Ovary (tissue), 9 donors: ENCODE results near the gene ANK3. TPM values are rescaled to one million over a fixed set of nuclear protein-coding genes. Genes with fewer than 3 reads are reported as not detected.

ENCODE experiments used
- DNase-seq, 5 donors: peaks; one replicate each; pipeline ENCODE4 v3.0.0-alpha.2; 2019 to 2020
- H3K27ac ChIP-seq, 2 donors: fragments of 200-600 bp; one replicate each; pipeline versions ENCODE4 v1.5.1 to v1.8.0; 2019 to 2022
- H3K27me3 ChIP-seq: fragments of 200-600 bp; one replicate; pipeline ENCODE4 v1.8.0; 2022
- H3K36me3 ChIP-seq: fragments of 200-600 bp; sonication (generic); one replicate; pipeline ENCODE4 v1.5.1; 2019
- H3K4me1 ChIP-seq: one replicate; pipeline ENCODE4 v1.8.1; 2013; ENCODE audit warnings: mild to moderate bottlenecking, moderate library complexity; ENCODE audit not compliant: insufficient read depth
- H3K4me3 ChIP-seq: fragments of 200-600 bp; sonication (generic); one replicate; pipeline ENCODE4 v1.5.1; 2017
- H3K9me3 ChIP-seq, 2 donors: fragments of 200-600 bp in 1 of 2; sonication (generic) in 1 of 2; one replicate each; pipeline versions ENCODE4 v1.5.1 to v1.8.1; 2013 to 2019; ENCODE audit warnings: mild to moderate bottlenecking in 1 of 2, moderate library complexity in 1 of 2
- EP300 ChIP-seq: sonication (generic); formaldehyde crosslinking; IDR thresholded peaks from one replicate; pipeline ENCODE4 v1.6.1; 2017; ENCODE audit warnings: antibody characterized with exemption
- POLR2A ChIP-seq: fragments of 450-650 bp; IDR thresholded peaks from one replicate; pipeline ENCODE4 v1.6.1; 2017; ENCODE audit warnings: antibody characterized with exemption, mild to moderate bottlenecking, moderate library complexity
- WGBS, 3 donors: extraction: QIAGEN DNeasy Blood & Tissue Kit in 1 of 3; methylation state at CpG; one replicate each; pipeline versions ENCODE4 v1.1.5 to v1.1.7; 2013 to 2017; 5-methylcytosine and 5-hydroxymethylcytosine counted together
- intact Hi-C, 4 donors: fragments of 100-400 bp; cut with DNase I; formaldehyde crosslinking; loops; one replicate each; pipeline versions ENCODE4 v1.11.0 to v1.15.1; 2022 to 2023
- polyA plus RNA-seq, 2 donors: library from polyadenylated mRNA; stranded (reverse); fragments of 200-250 nt in 1 of 2; fragments of 350-450 nt in 1 of 2; fragmentation: Illumina TruSeq in 1 of 2; extraction: RNeasy Lipid Tissue Mini Kit (QIAGEN cat#74804) in 1 of 2; gene quantifications; one replicate each; pipeline ENCODE4 v1.2.3, GENCODE V29; 2013 to 2014
- total RNA-seq, 7 donors: library from RNA; depleted of rRNA in 2 of 7; stranded (reverse); fragments of >200 nt in 2 of 7; fragmentation: NEBNext Ultra II Directional in 3 of 7; extraction: Animal tissue kit (Norgen Biotek cat#: 25700) in 3 of 7; gene quantifications; one replicate each; pipeline versions ENCODE4 v1.1.0 to v1.2.4, GENCODE V29; 2016 to 2023
- TF ChIP-seq, protein P1 (sequence below), 3 donors: fragments of 450-650 bp in 2 of 3; fragments of 200-600 bp in 1 of 3; IDR thresholded peaks; one replicate each; pipeline versions ENCODE4 v1.5.1 to v1.8.0; 2016 to 2022; ENCODE audit warnings: antibody characterized with exemption in 3 of 3, mild to moderate bottlenecking in 1 of 3
- donor health status: DM: no; HTN: no; CAD: no; lungs with moderate emphysema.
- donor health status: DM: no; HTN: no; CAD: no.
- donor health status: Bipolar disorder and iron deficiency.
- donor health status: DM: yes; HTN: yes; CAD: no.
- donor health status: DM: no; HTN: no; CAD: no.
- donor health status: DM: yes; HTN: yes; CAD: no.

Gene ANK3
- total and polyA plus RNA-seq, 9 donors = 11.4 to 74.1 (median 28.3) TPM

DNA sequence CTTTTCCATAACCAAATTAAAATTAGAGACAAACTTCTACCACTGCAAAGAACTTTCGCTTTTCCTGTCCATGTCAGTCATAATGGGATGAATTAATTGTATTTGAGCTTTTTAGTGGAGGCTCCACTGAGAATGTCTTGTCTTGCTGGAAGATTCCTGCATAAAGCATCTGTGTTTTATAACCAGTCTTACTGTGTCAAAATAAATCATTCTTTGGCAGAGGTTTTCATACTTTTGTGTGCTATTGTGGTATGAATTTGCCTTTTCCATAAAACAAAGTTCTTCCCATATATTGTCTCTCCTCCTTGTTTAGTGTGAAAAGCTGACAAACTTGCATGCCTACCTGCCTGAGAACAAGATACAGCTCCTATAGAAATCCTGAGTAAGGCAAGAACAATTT, 358.5 kb downstream of the ANK3 start:
- 82 to 97% (median 95%) methylated on average over 1 of the region's 1 CpG for WGBS, 3 donors
- DNase-seq = no peak
- Histone ChIP-seq H3K27me3 (no peaks in the 10 kb centered on the region), H3K27ac (no peak overlapping the region), H3K4me3 (no peak overlapping the region), H3K36me3 (no peaks in the 10 kb centered on the region), H3K4me1 (peaks cover 3% of the 10 kb centered on the region), H3K9me3 (no peaks in the 10 kb centered on the region)
- TF ChIP-seq, protein P1, sequence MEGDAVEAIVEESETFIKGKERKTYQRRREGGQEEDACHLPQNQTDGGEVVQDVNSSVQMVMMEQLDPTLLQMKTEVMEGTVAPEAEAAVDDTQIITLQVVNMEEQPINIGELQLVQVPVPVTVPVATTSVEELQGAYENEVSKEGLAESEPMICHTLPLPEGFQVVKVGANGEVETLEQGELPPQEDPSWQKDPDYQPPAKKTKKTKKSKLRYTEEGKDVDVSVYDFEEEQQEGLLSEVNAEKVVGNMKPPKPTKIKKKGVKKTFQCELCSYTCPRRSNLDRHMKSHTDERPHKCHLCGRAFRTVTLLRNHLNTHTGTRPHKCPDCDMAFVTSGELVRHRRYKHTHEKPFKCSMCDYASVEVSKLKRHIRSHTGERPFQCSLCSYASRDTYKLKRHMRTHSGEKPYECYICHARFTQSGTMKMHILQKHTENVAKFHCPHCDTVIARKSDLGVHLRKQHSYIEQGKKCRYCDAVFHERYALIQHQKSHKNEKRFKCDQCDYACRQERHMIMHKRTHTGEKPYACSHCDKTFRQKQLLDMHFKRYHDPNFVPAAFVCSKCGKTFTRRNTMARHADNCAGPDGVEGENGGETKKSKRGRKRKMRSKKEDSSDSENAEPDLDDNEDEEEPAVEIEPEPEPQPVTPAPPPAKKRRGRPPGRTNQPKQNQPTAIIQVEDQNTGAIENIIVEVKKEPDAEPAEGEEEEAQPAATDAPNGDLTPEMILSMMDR (IDR thresholded peaks at IDR 0.05) = no peak
- no peak for TF ChIP-seq POLR2A
- TF ChIP-seq EP300 = no peak
- intact Hi-C loops = no loop called here

DNA sequence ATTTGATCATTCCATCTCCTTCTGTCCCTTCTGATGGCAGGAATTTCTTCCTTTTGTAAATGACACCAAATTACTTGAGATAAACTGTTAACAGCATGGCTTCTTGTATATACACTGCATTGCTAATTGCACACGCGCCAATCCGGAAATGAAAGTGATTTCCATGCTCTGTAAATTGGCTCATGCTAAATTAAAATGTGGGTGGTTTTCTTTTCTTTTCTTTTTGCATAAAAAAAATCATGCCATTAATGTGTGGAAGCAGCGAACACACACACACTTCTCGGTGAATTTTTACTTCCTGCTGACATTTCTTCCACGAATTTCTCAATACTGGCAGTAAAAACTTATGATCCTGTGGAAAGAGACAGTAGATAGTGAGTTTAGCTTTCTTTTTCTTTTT, 360.2 kb downstream of the ANK3 start:
- 19 to 37% (median 31%) methylated on average over 6 of the region's 6 CpGs for WGBS, 3 donors
- TF ChIP-seq POLR2A (no peak), EP300 (no peak)
- TF ChIP-seq, protein P1 (IDR thresholded peaks at IDR 0.05) = no peak
- no peak overlapping the region for H3K27ac ChIP-seq
- no peaks in the 10 kb centered on the region for H3K9me3 ChIP-seq
- H3K27me3 ChIP-seq = no peaks in the 10 kb centered on the region
- H3K36me3 ChIP-seq = no peaks in the 10 kb centered on the region
- no peak for DNase-seq
- H3K4me1 ChIP-seq = peaks cover 3% of the 10 kb centered on the region
- intact Hi-C loops = no loop called here
- no peak overlapping the region for H3K4me3 ChIP-seq

DNA sequence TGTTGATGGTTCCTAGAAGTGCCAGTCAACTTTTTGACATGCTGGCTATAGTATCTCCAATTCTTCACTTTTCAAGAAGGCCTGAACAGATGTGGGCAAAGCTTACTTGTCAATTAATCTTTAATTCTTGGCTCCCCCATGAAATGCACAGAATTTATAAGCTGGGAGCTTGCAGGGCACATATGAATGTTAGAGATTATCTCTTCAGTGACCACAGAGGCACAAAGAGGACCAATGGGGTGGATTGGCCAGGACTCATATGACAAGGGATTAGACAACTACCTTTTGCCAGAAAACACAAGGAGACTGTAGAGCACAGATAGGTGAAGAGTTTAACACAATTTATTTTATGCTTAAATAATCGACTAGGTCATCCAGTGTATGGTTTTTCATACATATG, 361.6 kb downstream of the ANK3 start:
- Histone ChIP-seq H3K9me3 (no peaks in the 10 kb centered on the region), H3K36me3 (no peaks in the 10 kb centered on the region), H3K27me3 (no peaks in the 10 kb centered on the region), H3K27ac (no peak overlapping the region), H3K4me1 (peaks cover 3% of the 10 kb centered on the region), H3K4me3 (no peak overlapping the region)
- intact Hi-C loops = no loop called here
- no peak for DNase-seq
- 87 to 89% (median 88%) methylated on average over 1 of the region's 1 CpG for WGBS, 3 donors
- TF ChIP-seq, protein P1 (IDR thresholded peaks at IDR 0.05) = no peak
- TF ChIP-seq POLR2A (no peak), EP300 (no peak)

DNA sequence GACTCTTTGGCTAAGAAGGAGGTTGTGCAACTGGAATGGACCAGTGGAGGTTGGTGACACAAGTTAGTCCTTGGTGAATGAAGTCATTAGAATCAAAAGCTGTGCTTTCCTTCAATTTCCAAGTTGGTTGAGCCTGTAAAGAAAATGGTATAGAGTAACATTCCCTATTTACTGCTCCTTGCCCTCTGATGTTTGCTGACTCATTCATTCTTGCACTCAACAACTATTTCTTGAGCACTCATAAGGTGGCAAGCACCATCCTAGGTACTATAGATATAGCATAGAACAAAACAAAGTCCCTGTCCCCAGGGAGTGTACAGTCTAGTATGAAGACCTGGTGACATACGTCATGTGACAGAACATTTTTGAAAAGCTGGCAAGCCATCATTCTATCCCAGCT, 364.4 kb downstream of the ANK3 start:
- intact Hi-C loops = no loop called here
- TF ChIP-seq, protein P1 (IDR thresholded peaks at IDR 0.05) = no peak
- no peak for TF ChIP-seq POLR2A
- no peak for TF ChIP-seq EP300
- no peaks in the 10 kb centered on the region for H3K9me3 ChIP-seq
- H3K27me3 ChIP-seq = no peaks in the 10 kb centered on the region
- no peak overlapping the region for H3K4me3 ChIP-seq
- no peak overlapping the region for H3K27ac ChIP-seq
- no peaks in the 10 kb centered on the region for H3K4me1 ChIP-seq
- no peak for DNase-seq
- 89 to 97% (median 92%) methylated on average over 1 of the region's 1 CpG for WGBS, 3 donors
- no peaks in the 10 kb centered on the region for H3K36me3 ChIP-seq

DNA sequence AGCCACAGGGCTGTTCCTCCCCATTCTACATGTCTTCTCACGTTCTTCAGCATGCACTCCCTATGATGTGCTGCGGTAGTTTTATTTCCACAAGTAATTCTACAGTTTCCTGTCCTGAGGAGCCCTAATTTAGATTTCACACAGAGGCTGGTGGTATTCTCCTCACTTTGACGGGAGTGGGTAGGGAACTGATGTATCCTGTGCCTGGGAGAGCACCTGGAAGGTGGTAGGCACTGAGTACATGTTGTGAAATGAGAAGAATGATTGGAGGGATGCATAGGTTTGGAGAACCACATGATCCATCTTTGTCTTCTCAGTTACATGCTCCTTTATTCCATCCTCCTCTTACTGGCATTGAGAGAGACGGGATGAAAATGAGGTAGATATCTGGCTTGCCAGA, 365.2 kb downstream of the ANK3 start:
- H3K27me3 ChIP-seq = no peaks in the 10 kb centered on the region
- H3K27ac ChIP-seq = no peak overlapping the region
- H3K36me3 ChIP-seq = no peaks in the 10 kb centered on the region
- no peak for TF ChIP-seq POLR2A
- intact Hi-C loops = no loop called here
- no peaks in the 10 kb centered on the region for H3K4me1 ChIP-seq
- no peaks in the 10 kb centered on the region for H3K9me3 ChIP-seq
- no peak for DNase-seq
- WGBS, 3 donors = 81 to 89% (median 87%) methylated on average over 4 of the region's 4 CpGs
- H3K4me3 ChIP-seq = no peak overlapping the region
